ENCODE measurements around the gene IRF6.

The IRF6 gene

DNA sequence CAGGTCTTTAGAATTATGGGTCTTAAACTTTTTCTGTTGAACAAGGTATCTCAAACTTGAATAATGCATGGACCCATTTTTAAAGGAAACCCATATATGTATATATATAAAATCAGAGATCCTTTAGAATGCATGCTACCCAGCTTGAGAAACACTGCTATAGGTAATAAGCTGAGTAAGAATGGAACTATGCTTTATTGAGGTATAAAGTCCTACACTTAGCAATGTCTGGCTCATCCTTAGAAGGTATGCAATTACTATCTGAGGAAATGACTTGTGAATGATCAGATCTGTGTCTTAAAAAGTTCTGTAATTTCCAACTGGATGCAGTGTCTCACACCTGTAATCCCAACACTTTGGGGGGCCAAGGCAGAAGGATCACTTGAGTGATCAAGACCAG is 38.8 kb downstream of the IRF6 start:
- DNase-seq (ENCODE audit: low read depth) = no peak
- no peak for TF ChIP-seq CTCF (conservative IDR thresholded peaks at IDR 0.05; ENCODE audit: low read depth, low read length)
- no peak overlapping the region for H3K4me3 ChIP-seq (ENCODE audit: low read length)

DNA sequence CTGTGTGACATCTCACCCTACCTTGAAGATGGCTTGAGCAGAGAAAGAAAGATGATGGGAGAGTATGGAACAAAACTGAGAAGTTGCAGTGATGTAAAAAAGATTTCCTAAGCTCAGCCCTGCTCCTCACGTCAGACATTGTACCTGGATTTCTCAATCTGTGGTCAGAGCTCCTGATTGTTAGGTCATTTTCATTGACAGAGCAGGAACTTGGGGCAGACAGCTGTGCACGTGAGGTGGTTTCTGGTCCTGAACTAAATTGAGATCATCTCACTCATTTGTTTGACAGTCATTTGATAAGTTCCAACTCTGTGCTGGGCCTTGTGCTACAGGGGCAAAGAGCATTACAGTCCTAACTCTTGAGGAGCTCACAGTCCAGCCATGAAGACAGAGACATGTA is 39.9 kb downstream of the IRF6 start:
- no peak overlapping the region for H3K4me3 ChIP-seq (ENCODE audit: low read length)
- no peak for TF ChIP-seq CTCF (conservative IDR thresholded peaks at IDR 0.05; ENCODE audit: low read depth, low read length)
- DNase-seq (ENCODE audit: low read depth) = no peak

DNA sequence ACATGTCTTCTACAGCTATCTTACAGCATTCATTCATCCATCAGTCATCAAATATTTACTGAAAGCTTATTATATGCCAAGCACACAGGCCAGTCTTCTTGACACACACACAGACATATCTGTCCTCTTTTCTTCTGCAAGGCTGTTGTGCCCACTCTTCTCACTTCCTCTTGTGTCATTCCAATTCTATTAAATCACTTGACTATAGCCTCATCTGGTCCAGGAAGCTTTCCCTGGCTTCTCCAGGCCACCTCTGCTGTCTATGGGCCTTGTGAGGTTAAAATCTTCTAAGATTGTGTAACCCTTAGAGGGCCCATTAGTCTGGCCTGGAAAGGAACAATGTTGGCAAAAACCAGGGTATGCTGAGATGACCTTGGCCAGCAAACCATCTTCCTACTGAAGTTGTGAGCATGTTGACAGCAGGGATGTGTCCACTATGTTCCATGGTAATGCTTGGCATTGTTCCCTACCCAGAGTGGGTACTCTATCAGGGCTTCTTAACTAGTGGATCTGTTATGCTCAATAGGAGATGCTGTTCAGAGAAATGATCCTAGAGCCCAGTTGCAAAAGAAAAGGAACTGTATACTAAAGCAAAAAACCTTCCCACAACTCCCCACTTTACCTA is 44.8 kb downstream of the IRF6 start:
- H3K4me3 ChIP-seq (ENCODE audit: low read length) = no peak overlapping the region
- DNase-seq (ENCODE audit: low read depth) = no peak
- no peak for TF ChIP-seq CTCF (conservative IDR thresholded peaks at IDR 0.05; ENCODE audit: low read depth, low read length)

- no peak for DNase-seq (ENCODE audit: low read depth)
- no peak overlapping the region for H3K4me3 ChIP-seq (ENCODE audit: low read length)
- TF ChIP-seq CTCF (conservative IDR thresholded peaks at IDR 0.05; ENCODE audit: low read depth, low read length) = no peak
Observed at GRCh38 chr1:209759829-209760359, 46.0 kb downstream of the IRF6 start.

DNA sequence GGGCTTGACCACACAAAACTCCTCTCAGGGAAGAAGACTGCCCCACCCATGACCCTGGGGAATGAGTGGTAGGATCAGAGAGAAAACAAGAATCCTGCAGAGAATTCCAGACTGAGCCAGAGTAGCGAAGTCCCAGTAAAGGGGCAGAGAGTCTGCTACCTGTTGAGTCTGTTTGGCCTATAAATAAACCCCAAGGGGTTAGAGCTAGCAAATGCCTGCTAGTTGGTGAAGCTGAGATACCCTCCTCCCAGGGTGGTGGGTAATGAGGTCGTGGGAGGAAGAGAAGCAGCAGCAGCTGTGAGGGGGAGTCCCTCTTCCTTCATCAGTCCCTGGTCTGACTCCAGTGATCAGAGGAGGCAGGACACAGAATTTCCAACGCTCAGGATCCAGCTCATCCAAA is 47.5 kb downstream of the IRF6 start:
- no peak for TF ChIP-seq CTCF (conservative IDR thresholded peaks at IDR 0.05; ENCODE audit: low read depth, low read length)
- no peak for DNase-seq (ENCODE audit: low read depth)
- H3K4me3 ChIP-seq (ENCODE audit: low read length) = no peak overlapping the region

GRCh38 chr1:209756615-209757445 is 49.1 kb downstream of the IRF6 start:
- DNase-seq (ENCODE audit: low read depth) = no peak
- H3K4me3 ChIP-seq (ENCODE audit: low read length) = no peak overlapping the region
- TF ChIP-seq CTCF (conservative IDR thresholded peaks at IDR 0.05; ENCODE audit: low read depth, low read length) = no peak

All from retinal pigment epithelial cell (primary cell).